Putamen (tissue), 1 donor: ENCODE results near the gene ADORA1.

Source experiments
- DNase-seq: peaks from one replicate; pipeline ENCODE4 v3.0.0-alpha.2; 2016; ENCODE audit warnings: low spot score

The ADORA1 gene

GRCh38 chr1:203186446-203187303 is 59.1 kb downstream of the ADORA1 start, which contains the start of gene CHI3L1:
CHI3L1 (minus strand) TSS chr1:203186704; CDS start chr1:203186623, 81 bp downstream.
- peak; percentile 76 for DNase-seq

GRCh38 chr1:203187304-203187685 is 59.8 kb downstream of the ADORA1 start:
- no peak for DNase-seq

GRCh38 chr1:203187689-203188264 is 60.3 kb downstream of the ADORA1 start:
- DNase-seq, result peak; percentile 58

GRCh38 chr1:203188686-203189232 is 61.2 kb downstream of the ADORA1 start:
- no peak for DNase-seq

- DNase-seq, result no peak
These were observed 62.4 kb downstream of the ADORA1 start for GRCh38 chr1:203189951-203190352.

GRCh38 chr1:203190949-203191348 is 63.4 kb downstream of the ADORA1 start:
- DNase-seq, result no peak

GRCh38 chr1:203196371-203196770 is 68.8 kb downstream of the ADORA1 start:
- no peak for DNase-seq

- DNase-seq, result no peak
These were observed 70.1 kb downstream of the ADORA1 start for GRCh38 chr1:203197625-203198024.

GRCh38 chr1:203199002-203199401 is 71.5 kb downstream of the ADORA1 start:
- DNase-seq, result no peak

- DNase-seq, result no peak
These were observed 71.9 kb downstream of the ADORA1 start for GRCh38 chr1:203199481-203199815.

- no peak for DNase-seq
These were observed 72.5 kb downstream of the ADORA1 start for GRCh38 chr1:203199816-203200571.

GRCh38 chr1:203200916-203201315 is 73.4 kb downstream of the ADORA1 start:
- DNase-seq, result no peak

- DNase-seq, result no peak
These were observed 74.1 kb downstream of the ADORA1 start for GRCh38 chr1:203201516-203202205.

- no peak for DNase-seq
These were observed 75.1 kb downstream of the ADORA1 start for GRCh38 chr1:203202431-203203245.

- no peak for DNase-seq
These were observed 77.2 kb downstream of the ADORA1 start for GRCh38 chr1:203204756-203205155.

- no peak for DNase-seq
These were observed 78.7 kb downstream of the ADORA1 start for GRCh38 chr1:203206129-203206687.

- no peak for DNase-seq
These were observed 80.2 kb downstream of the ADORA1 start for GRCh38 chr1:203207751-203208150.

GRCh38 chr1:203208181-203208580 is 80.7 kb downstream of the ADORA1 start:
- no peak for DNase-seq

- DNase-seq, result no peak
These were observed 82.8 kb downstream of the ADORA1 start for GRCh38 chr1:203210350-203210749.

GRCh38 chr1:203210988-203211387 is 83.5 kb downstream of the ADORA1 start:
- DNase-seq, result no peak

- DNase-seq, result no peak
These were observed 84.3 kb downstream of the ADORA1 start for GRCh38 chr1:203211812-203212211.
